ENCODE data around the gene ZNF521.
"Not testable (repeated sequence)": the region's sequence is repeated elsewhere in the genome, so short reads cannot be mapped to it uniquely, and the experiment has no call there.

Gene ZNF521

GRCh38 chr18:25038261-25038660 is 313.7 kb downstream of the ZNF521 start:
- Histone ChIP-seq H3K4me3 (ENCODE audit: insufficient read depth, low read depth, low read length, poor library complexity, severe bottlenecking) (no peak overlapping the region), H3K4me1 (ENCODE audit: control insufficient read depth, insufficient read depth, low read length, poor library complexity, severe bottlenecking) (no peaks in the 10 kb centered on the region), H3K36me3 (ENCODE audit: control insufficient read depth, insufficient read depth, low read length) (no peaks in the 10 kb centered on the region), H3K27ac (ENCODE audit: insufficient read depth, low read length, poor library complexity, severe bottlenecking) (no peak overlapping the region), H3K9me3 (ENCODE audit: control insufficient read depth, low read length) (no peaks in the 10 kb centered on the region), H3K27me3 (replicated peaks; ENCODE audit: control insufficient read depth, insufficient read depth, low read length, poor library complexity, severe bottlenecking) (no peaks in the 10 kb centered on the region)
- no peak for DNase-seq

- Histone ChIP-seq H3K27ac (ENCODE audit: insufficient read depth, low read length, poor library complexity, severe bottlenecking) (no peak overlapping the region), H3K4me1 (ENCODE audit: control insufficient read depth, insufficient read depth, low read length, poor library complexity, severe bottlenecking) (no peaks in the 10 kb centered on the region), H3K36me3 (ENCODE audit: control insufficient read depth, insufficient read depth, low read length) (no peaks in the 10 kb centered on the region), H3K27me3 (replicated peaks; ENCODE audit: control insufficient read depth, insufficient read depth, low read length, poor library complexity, severe bottlenecking) (no peaks in the 10 kb centered on the region), H3K4me3 (ENCODE audit: insufficient read depth, low read depth, low read length, poor library complexity, severe bottlenecking) (no peak overlapping the region), H3K9me3 (ENCODE audit: control insufficient read depth, low read length) (no peaks in the 10 kb centered on the region)
- no peak for DNase-seq
Measured at GRCh38 chr18:25033747-25034471, 318.1 kb downstream of the ZNF521 start.

GRCh38 chr18:25033175-25033574 is 318.8 kb downstream of the ZNF521 start:
- not testable (repeated sequence) for H3K4me1 ChIP-seq (ENCODE audit: control insufficient read depth, insufficient read depth, low read length, poor library complexity, severe bottlenecking); H3K27ac ChIP-seq (ENCODE audit: insufficient read depth, low read length, poor library complexity, severe bottlenecking); H3K27me3 ChIP-seq (replicated peaks; ENCODE audit: control insufficient read depth, insufficient read depth, low read length, poor library complexity, severe bottlenecking); H3K4me3 ChIP-seq (ENCODE audit: insufficient read depth, low read depth, low read length, poor library complexity, severe bottlenecking); H3K36me3 ChIP-seq (ENCODE audit: control insufficient read depth, insufficient read depth, low read length); H3K9me3 ChIP-seq (ENCODE audit: control insufficient read depth, low read length); DNase-seq

GRCh38 chr18:25029802-25030201 is 322.2 kb downstream of the ZNF521 start:
- Histone ChIP-seq H3K4me1 (ENCODE audit: control insufficient read depth, insufficient read depth, low read length, poor library complexity, severe bottlenecking) (no peaks in the 10 kb centered on the region), H3K36me3 (ENCODE audit: control insufficient read depth, insufficient read depth, low read length) (no peaks in the 10 kb centered on the region), H3K27me3 (replicated peaks; ENCODE audit: control insufficient read depth, insufficient read depth, low read length, poor library complexity, severe bottlenecking) (no peaks in the 10 kb centered on the region)

GRCh38 chr18:25019931-25020330 is 332.0 kb downstream of the ZNF521 start:
- Histone ChIP-seq H3K4me3 (ENCODE audit: insufficient read depth, low read depth, low read length, poor library complexity, severe bottlenecking) (no peak overlapping the region), H3K9me3 (ENCODE audit: control insufficient read depth, low read length) (no peaks in the 10 kb centered on the region), H3K4me1 (ENCODE audit: control insufficient read depth, insufficient read depth, low read length, poor library complexity, severe bottlenecking) (no peaks in the 10 kb centered on the region), H3K27ac (ENCODE audit: insufficient read depth, low read length, poor library complexity, severe bottlenecking) (no peak overlapping the region), H3K27me3 (replicated peaks; ENCODE audit: control insufficient read depth, insufficient read depth, low read length, poor library complexity, severe bottlenecking) (no peaks in the 10 kb centered on the region), H3K36me3 (ENCODE audit: control insufficient read depth, insufficient read depth, low read length) (no peaks in the 10 kb centered on the region)
- no peak for DNase-seq

More at GRCh38 chr18:25029802-25030201, 322.2 kb downstream of the ZNF521 start:
- DNase-seq: no peak
- H3K9me3 ChIP-seq (ENCODE audit: control insufficient read depth, low read length): no peaks in the 10 kb centered on the region
- H3K27ac ChIP-seq (ENCODE audit: insufficient read depth, low read length, poor library complexity, severe bottlenecking): no peak overlapping the region
- H3K4me3 ChIP-seq (ENCODE audit: insufficient read depth, low read depth, low read length, poor library complexity, severe bottlenecking): no peak overlapping the region

- no peaks in the 10 kb centered on the region for H3K4me1 ChIP-seq (ENCODE audit: control insufficient read depth, insufficient read depth, low read length, poor library complexity, severe bottlenecking)
- no peak for DNase-seq
- H3K4me3 ChIP-seq (ENCODE audit: insufficient read depth, low read depth, low read length, poor library complexity, severe bottlenecking): no peak overlapping the region
- no peaks in the 10 kb centered on the region for H3K36me3 ChIP-seq (ENCODE audit: control insufficient read depth, insufficient read depth, low read length)
- no peak overlapping the region for H3K27ac ChIP-seq (ENCODE audit: insufficient read depth, low read length, poor library complexity, severe bottlenecking)
- no peaks in the 10 kb centered on the region for H3K9me3 ChIP-seq (ENCODE audit: control insufficient read depth, low read length)
- no peaks in the 10 kb centered on the region for H3K27me3 ChIP-seq (replicated peaks; ENCODE audit: control insufficient read depth, insufficient read depth, low read length, poor library complexity, severe bottlenecking)
Measured at GRCh38 chr18:25019086-25019860, 332.7 kb downstream of the ZNF521 start.

- H3K36me3 ChIP-seq (ENCODE audit: control insufficient read depth, insufficient read depth, low read length): no peaks in the 10 kb centered on the region
- H3K4me1 ChIP-seq (ENCODE audit: control insufficient read depth, insufficient read depth, low read length, poor library complexity, severe bottlenecking): no peaks in the 10 kb centered on the region
- DNase-seq: no peak
- H3K27ac ChIP-seq (ENCODE audit: insufficient read depth, low read length, poor library complexity, severe bottlenecking): no peak overlapping the region
- no peak overlapping the region for H3K4me3 ChIP-seq (ENCODE audit: insufficient read depth, low read depth, low read length, poor library complexity, severe bottlenecking)
- H3K27me3 ChIP-seq (replicated peaks; ENCODE audit: control insufficient read depth, insufficient read depth, low read length, poor library complexity, severe bottlenecking): no peaks in the 10 kb centered on the region
- H3K9me3 ChIP-seq (ENCODE audit: control insufficient read depth, low read length): no peaks in the 10 kb centered on the region
Measured at GRCh38 chr18:25016666-25017065, 335.3 kb downstream of the ZNF521 start.

GRCh38 chr18:25016181-25016580 is 335.8 kb downstream of the ZNF521 start:
- Histone ChIP-seq H3K4me3 (ENCODE audit: insufficient read depth, low read depth, low read length, poor library complexity, severe bottlenecking) (no peak overlapping the region), H3K27ac (ENCODE audit: insufficient read depth, low read length, poor library complexity, severe bottlenecking) (no peak overlapping the region), H3K36me3 (ENCODE audit: control insufficient read depth, insufficient read depth, low read length) (no peaks in the 10 kb centered on the region), H3K27me3 (replicated peaks; ENCODE audit: control insufficient read depth, insufficient read depth, low read length, poor library complexity, severe bottlenecking) (no peaks in the 10 kb centered on the region), H3K4me1 (ENCODE audit: control insufficient read depth, insufficient read depth, low read length, poor library complexity, severe bottlenecking) (no peaks in the 10 kb centered on the region), H3K9me3 (ENCODE audit: control insufficient read depth, low read length) (no peaks in the 10 kb centered on the region)
- no peak for DNase-seq

Data from effector memory CD4-positive, alpha-beta T cell (primary cell).